ENCODE data around the gene AGAP1. TPM values are rescaled to one million over a fixed set of nuclear protein-coding genes. Genes with fewer than 3 reads are reported as not detected.

The AGAP1 gene
- total RNA-seq, 4 donors from 2014 or later, result 7.2 to 19.6 (median 15.2) TPM

DNA sequence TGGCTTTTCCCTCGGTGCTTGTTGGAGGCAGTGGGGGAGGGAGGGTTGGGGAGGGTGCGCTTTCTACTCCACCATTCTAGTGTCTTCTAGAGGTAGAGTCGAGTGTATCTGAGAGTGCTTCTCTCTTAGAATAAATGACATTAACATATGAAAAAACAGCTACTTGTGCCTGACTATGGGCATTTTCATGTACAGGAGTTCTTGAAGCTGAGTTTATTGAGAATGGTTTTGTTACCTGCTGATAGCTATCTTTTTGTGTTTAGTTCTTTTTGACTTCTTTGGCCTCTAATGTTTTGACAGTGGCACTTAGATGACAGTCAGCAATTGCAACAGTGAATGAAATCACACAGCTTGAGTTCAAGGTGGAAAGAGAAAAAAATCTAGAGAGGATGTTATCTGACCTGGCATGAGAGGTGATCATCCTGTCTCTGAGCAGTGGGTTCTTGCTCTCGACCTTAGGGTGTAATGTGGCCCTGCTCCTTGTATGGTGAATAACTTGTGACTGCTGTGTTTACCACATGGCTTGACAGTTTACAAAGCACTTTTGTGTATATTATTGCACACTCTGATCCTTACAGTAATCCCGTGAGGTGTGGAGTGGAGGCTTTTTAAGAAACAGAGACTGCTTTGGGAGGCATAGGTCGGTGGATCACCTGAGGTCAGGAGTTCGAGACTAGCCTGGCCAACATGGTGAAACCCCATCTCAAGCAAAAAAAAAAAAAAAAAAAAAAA, 86.7 kb downstream of the AGAP1 start:
- intact Hi-C loops (cut with DNase I), result no loop called here
- no peaks in the 10 kb centered on the region for H3K9me3 ChIP-seq
- 76 to 86% methylated on average over 3 to 7 of the region's 7 CpGs for whole genome bisulfite sequencing, 2 donors
- no peak overlapping the region for H3K27ac ChIP-seq
- peaks cover 0 to 5% (median 0%) of the 10 kb centered on the region in 3 donors for H3K4me1 ChIP-seq
- H3K4me3 ChIP-seq, result no peak overlapping the region
- no peak for TF ChIP-seq POLR2A (IDR thresholded peaks at IDR 0.05)
- TF ChIP-seq, protein P1, sequence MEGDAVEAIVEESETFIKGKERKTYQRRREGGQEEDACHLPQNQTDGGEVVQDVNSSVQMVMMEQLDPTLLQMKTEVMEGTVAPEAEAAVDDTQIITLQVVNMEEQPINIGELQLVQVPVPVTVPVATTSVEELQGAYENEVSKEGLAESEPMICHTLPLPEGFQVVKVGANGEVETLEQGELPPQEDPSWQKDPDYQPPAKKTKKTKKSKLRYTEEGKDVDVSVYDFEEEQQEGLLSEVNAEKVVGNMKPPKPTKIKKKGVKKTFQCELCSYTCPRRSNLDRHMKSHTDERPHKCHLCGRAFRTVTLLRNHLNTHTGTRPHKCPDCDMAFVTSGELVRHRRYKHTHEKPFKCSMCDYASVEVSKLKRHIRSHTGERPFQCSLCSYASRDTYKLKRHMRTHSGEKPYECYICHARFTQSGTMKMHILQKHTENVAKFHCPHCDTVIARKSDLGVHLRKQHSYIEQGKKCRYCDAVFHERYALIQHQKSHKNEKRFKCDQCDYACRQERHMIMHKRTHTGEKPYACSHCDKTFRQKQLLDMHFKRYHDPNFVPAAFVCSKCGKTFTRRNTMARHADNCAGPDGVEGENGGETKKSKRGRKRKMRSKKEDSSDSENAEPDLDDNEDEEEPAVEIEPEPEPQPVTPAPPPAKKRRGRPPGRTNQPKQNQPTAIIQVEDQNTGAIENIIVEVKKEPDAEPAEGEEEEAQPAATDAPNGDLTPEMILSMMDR (IDR thresholded peaks at IDR 0.05), result no peak
- no peaks in the 10 kb centered on the region for H3K27me3 ChIP-seq
- DNase-seq, result no peak
- no peaks in the 10 kb centered on the region for H3K36me3 ChIP-seq

DNA sequence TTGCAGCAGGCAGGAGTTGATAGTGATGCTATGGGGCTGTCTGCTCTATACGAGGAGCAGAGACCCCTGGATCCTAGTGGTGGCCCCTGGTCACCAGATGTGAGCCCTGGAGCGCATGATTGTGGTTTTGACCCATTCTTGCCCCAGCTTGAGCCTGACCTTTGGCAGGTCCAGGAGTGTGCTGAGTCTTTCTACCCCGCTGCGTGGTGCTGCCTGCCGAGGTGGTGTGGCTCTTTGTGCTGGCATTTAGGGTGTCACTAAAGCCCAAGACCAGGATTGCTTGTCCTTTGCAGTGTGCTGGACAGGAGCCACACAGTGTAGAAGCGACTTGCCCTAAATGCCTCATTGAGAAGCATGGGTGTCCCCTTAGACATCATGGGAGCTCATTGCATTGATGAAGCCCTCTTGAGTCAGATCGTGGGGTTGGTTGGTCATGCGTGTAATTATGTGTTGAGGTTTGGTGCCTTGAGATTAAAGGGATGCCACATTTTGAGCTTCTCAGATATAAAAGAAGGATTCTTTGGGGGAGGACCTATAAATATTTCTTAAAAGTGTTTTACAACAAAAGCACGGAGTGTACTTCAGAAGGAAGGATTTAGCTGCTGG, 88.3 kb downstream of the AGAP1 start:
- 86 to 93% methylated on average over 7 to 8 of the region's 9 CpGs for WGBS, 2 donors
- TF ChIP-seq, protein P1 (IDR thresholded peaks at IDR 0.05), result no peak
- no peak for TF ChIP-seq POLR2A (IDR thresholded peaks at IDR 0.05)
- no peaks in the 10 kb centered on the region for H3K27me3 ChIP-seq
- no peaks in the 10 kb centered on the region for H3K9me3 ChIP-seq
- H3K4me3 ChIP-seq, result no peak overlapping the region
- H3K4me1 ChIP-seq, result peaks cover 0 to 5% (median 0%) of the 10 kb centered on the region in 3 donors
- no peak overlapping the region for H3K27ac ChIP-seq
- no peak for DNase-seq
- intact Hi-C loops (cut with DNase I), result no loop called here
- H3K36me3 ChIP-seq, result no peaks in the 10 kb centered on the region

DNA sequence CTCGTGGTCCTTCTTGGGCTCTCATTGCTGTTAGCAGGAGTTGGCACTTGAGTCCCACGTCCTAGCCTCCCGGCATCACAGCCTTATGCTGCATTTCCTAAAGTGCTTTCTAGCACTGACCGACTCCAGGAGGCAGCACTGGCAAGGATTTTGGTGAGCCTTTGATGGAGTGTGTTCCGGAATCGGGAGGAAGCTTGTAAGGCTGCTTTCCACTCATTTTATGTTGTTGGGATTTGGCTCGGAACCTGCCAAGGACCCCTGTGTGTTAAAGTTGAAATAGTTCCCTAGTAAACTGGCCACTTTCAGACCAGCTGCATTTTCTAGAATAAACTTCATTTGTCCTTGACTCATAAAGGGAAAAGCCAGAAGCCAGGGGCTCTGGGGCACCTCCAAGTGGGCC, 88.9 kb downstream of the AGAP1 start:
- H3K4me1 ChIP-seq, result peaks cover 0 to 4% (median 0%) of the 10 kb centered on the region in 3 donors
- TF ChIP-seq, protein P1 (IDR thresholded peaks at IDR 0.05), result no peak
- no peak for TF ChIP-seq POLR2A (IDR thresholded peaks at IDR 0.05)
- no peak overlapping the region for H3K4me3 ChIP-seq
- no peaks in the 10 kb centered on the region for H3K27me3 ChIP-seq
- 84 to 90% methylated on average over 7 of the region's 7 CpGs for WGBS, 2 donors
- no peaks in the 10 kb centered on the region for H3K36me3 ChIP-seq
- no peaks in the 10 kb centered on the region for H3K9me3 ChIP-seq
- H3K27ac ChIP-seq, result no peak overlapping the region
- intact Hi-C loops (cut with DNase I), result no loop called here
- no peak for DNase-seq

DNA sequence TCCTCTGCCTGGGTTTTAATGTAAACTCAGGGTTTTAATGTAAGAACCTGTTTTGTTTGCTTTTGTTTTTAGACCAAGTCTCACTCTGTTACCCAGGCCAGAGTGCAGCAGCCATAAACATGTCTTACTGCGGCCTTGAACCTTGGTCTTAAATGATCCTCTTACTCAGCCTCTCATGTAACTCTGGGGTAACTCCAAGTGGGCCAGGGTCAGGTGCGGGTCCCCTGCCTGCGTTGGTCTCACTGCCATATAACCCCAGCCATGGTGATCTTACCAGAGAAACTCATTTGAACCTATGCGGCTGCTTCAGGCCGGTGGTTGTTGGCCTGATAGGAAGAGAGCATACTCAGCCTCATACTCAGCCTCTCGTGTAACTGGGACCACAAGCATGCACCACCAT, 89.3 kb downstream of the AGAP1 start:
- intact Hi-C loops (cut with DNase I), result no loop called here
- Histone ChIP-seq H3K27ac (no peak overlapping the region), H3K4me1 (peaks cover 0 to under 1% (median 0%) of the 10 kb centered on the region in 3 donors), H3K4me3 (no peak overlapping the region), H3K27me3 (no peaks in the 10 kb centered on the region), H3K36me3 (no peaks in the 10 kb centered on the region), H3K9me3 (no peaks in the 10 kb centered on the region)
- TF ChIP-seq, protein P1 (IDR thresholded peaks at IDR 0.05), result no peak
- no peak for TF ChIP-seq POLR2A (IDR thresholded peaks at IDR 0.05)
- DNase-seq, result no peak
- WGBS, 2 donors, result 84 to 91% methylated on average over 6 of the region's 6 CpGs

DNA sequence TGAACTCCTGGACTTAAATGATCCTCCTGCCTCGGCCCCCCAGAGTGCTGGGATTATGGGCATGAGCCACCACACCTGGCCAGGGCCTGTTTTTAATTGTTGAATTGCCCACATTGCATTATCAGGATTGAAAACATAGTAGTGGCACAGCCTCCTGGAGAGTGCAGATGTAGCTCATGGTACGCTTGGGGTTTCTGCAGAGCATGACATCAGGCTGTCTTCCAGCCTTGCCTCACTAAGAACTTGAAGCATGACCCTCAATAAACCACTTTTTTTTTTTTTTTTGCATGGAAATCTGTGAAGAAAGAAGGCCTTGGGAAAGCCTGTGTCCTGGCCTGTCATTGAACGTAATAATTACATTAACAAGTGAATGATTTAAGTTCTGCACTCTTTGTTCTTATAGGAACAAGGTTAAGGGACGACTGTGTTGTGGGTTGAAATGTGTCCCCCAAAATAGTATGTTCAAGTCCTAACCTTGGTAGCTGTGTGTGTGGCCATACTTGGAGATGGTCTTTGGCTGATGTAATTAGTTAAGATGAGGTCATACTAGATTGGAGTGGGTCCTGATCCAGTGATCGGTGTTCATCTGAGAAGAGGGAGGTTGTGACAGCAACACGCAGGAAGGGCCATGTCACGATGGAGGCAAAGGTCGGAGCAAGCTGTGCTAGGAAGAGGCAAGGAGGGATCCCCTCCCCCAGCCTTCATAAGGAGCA, 90.2 kb downstream of the AGAP1 start:
- no peaks in the 10 kb centered on the region for H3K4me1 ChIP-seq
- no peaks in the 10 kb centered on the region for H3K9me3 ChIP-seq
- H3K36me3 ChIP-seq, result no peaks in the 10 kb centered on the region
- TF ChIP-seq, protein P1 (IDR thresholded peaks at IDR 0.05), result no peak
- no peak for TF ChIP-seq POLR2A (IDR thresholded peaks at IDR 0.05)
- no peak overlapping the region for H3K27ac ChIP-seq
- H3K4me3 ChIP-seq, result no peak overlapping the region
- intact Hi-C loops (cut with DNase I), result no loop called here
- 81 to 91% methylated on average over 8 of the region's 8 CpGs for WGBS, 2 donors
- H3K27me3 ChIP-seq, result no peaks in the 10 kb centered on the region
- DNase-seq, result no peak
